Tibial nerve (tissue), 3 donors: ENCODE results near the gene DLX3.

Experiments
- POLR2A ChIP-seq, 2 donors: fragments of 450-650 bp; IDR thresholded peaks; one replicate each; pipeline ENCODE4 v1.6.1; 2017; ENCODE audit warnings: antibody characterized with exemption in 2 of 2, mild to moderate bottlenecking in 2 of 2, moderate library complexity in 2 of 2
- TF ChIP-seq, protein P1 (sequence below), 5 experiments: fragments of 200-600 bp in 3 of 5; fragments of 450-650 bp in 2 of 5; sonication (generic) in 3 of 5; IDR thresholded peaks; one replicate each; pipeline ENCODE4 v1.5.1; 2016 to 2019; ENCODE audit warnings: antibody characterized with exemption in 5 of 5, mild to moderate bottlenecking in 3 of 5, moderate library complexity in 2 of 5

DNA sequence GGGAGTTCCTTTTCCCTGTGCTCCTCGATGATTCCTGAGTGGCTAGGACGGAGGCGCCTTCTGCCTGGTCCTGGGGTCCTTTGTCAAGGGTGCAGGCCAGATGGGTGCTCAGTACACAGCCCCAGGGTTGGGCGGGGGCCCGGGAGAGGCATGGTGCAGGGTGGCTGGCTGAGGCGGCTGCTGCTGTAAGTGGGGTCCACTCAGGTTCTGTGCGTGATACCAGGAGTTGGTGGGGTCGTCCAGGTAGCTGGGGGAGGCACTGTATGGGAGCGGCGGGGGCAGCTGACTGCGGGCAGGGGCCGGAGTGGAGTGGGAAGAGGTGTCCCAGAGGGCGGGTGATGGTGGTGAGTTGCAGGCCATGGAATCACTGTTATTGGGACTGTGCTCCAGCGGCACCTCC, 3.6 kb downstream of the DLX3 start:
- no peak for TF ChIP-seq POLR2A (IDR thresholded peaks at IDR 0.05)
- TF ChIP-seq, protein P1, sequence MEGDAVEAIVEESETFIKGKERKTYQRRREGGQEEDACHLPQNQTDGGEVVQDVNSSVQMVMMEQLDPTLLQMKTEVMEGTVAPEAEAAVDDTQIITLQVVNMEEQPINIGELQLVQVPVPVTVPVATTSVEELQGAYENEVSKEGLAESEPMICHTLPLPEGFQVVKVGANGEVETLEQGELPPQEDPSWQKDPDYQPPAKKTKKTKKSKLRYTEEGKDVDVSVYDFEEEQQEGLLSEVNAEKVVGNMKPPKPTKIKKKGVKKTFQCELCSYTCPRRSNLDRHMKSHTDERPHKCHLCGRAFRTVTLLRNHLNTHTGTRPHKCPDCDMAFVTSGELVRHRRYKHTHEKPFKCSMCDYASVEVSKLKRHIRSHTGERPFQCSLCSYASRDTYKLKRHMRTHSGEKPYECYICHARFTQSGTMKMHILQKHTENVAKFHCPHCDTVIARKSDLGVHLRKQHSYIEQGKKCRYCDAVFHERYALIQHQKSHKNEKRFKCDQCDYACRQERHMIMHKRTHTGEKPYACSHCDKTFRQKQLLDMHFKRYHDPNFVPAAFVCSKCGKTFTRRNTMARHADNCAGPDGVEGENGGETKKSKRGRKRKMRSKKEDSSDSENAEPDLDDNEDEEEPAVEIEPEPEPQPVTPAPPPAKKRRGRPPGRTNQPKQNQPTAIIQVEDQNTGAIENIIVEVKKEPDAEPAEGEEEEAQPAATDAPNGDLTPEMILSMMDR (IDR thresholded peaks at IDR 0.05): no peak
